Thyroid gland (tissue), 4 donors: ENCODE measurements around the gene SEMA7A.

Experiments
- POLR2A ChIP-seq, 2 donors: fragments of 450-650 bp; IDR thresholded peaks; one replicate each; pipeline ENCODE4 v1.6.1; 2017; ENCODE audit warnings: antibody characterized with exemption in 2 of 2, mild to moderate bottlenecking in 2 of 2, moderate library complexity in 1 of 2
- TF ChIP-seq, protein P1 (sequence below), 6 experiments: fragments of 200-600 bp in 3 of 6; fragments of 450-650 bp in 3 of 6; sonication (generic) in 3 of 6; IDR thresholded peaks; one replicate each; pipeline ENCODE4 v1.5.1; 2016 to 2019; ENCODE audit warnings: antibody characterized with exemption in 6 of 6, mild to moderate bottlenecking in 2 of 6, inconsistent platforms in 1 of 6, moderate library complexity in 1 of 6

DNA sequence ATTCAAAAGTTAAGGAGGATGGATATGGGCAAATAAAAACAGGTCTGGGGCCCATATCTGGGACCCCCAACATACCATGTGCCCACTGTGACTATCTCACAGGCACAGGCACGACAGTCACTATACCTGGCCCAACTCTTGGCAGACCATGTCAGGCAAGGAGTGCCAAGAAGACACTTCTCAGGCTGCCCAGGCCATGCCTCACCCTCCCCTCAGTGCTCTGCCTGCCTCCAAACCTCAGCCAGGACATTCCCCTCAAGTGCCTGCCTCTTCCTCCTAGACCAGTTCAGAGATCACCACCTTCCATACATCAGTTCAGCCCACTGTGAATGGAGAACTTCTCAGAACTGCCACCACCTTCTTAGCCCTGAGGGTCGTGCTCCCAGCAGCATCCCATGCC lies 4.4 kb upstream of the SEMA7A start:
- TF ChIP-seq, protein P1, sequence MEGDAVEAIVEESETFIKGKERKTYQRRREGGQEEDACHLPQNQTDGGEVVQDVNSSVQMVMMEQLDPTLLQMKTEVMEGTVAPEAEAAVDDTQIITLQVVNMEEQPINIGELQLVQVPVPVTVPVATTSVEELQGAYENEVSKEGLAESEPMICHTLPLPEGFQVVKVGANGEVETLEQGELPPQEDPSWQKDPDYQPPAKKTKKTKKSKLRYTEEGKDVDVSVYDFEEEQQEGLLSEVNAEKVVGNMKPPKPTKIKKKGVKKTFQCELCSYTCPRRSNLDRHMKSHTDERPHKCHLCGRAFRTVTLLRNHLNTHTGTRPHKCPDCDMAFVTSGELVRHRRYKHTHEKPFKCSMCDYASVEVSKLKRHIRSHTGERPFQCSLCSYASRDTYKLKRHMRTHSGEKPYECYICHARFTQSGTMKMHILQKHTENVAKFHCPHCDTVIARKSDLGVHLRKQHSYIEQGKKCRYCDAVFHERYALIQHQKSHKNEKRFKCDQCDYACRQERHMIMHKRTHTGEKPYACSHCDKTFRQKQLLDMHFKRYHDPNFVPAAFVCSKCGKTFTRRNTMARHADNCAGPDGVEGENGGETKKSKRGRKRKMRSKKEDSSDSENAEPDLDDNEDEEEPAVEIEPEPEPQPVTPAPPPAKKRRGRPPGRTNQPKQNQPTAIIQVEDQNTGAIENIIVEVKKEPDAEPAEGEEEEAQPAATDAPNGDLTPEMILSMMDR (IDR thresholded peaks at IDR 0.05): no peak
- TF ChIP-seq POLR2A (IDR thresholded peaks at IDR 0.05): no peak
